HL-60 (cell line): ENCODE data around the gene DMBT1.

Source experiments
- DNase-seq, 2 experiments: peaks; one replicate each; pipeline ENCODE4 v3.0.0-alpha.2; 2010 to 2020; ENCODE audit warnings: low read depth in 1 of 2, low spot score in 1 of 2
- H3K27ac ChIP-seq: fragments of 250-450 bp; sonication (Bioruptor Pico); replicated peaks from 2 replicates; pipeline ENCODE4 v1.5.1; 2020; ENCODE audit warnings: mild to moderate bottlenecking, moderate library complexity
- H3K27me3 ChIP-seq: fragments of 250-450 bp; sonication (Bioruptor Pico); 2 replicates; pipeline ENCODE4 v1.5.1; 2021; ENCODE audit warnings: mild to moderate bottlenecking, moderate library complexity; ENCODE audit not compliant: insufficient read depth, poor library complexity, severe bottlenecking
- H3K4me3 ChIP-seq: replicated peaks from 2 replicates; pipeline ENCODE4 v1.5.1; 2011; ENCODE audit warnings: mild to moderate bottlenecking, control low read depth, low read length; ENCODE audit not compliant: insufficient read depth
- GABPA ChIP-seq: IDR thresholded peaks from 2 replicates; pipeline ENCODE4 v1.6.1; 2012; ENCODE audit warnings: low read depth
- POLR2AphosphoS5 ChIP-seq: IDR thresholded peaks from 2 replicates; pipeline ENCODE4 v1.6.1; 2012; ENCODE audit warnings: low read depth
- SPI1 ChIP-seq: IDR thresholded peaks from 2 replicates; pipeline ENCODE4 v1.6.1; 2012; ENCODE audit warnings: low read depth, mild to moderate bottlenecking, borderline replicate concordance
- TF ChIP-seq, protein P1 (sequence below): IDR thresholded peaks from 2 replicates; pipeline ENCODE4 v1.6.1; 2012; ENCODE audit warnings: low read depth; ENCODE audit not compliant: insufficient replicate concordance
- TF ChIP-seq, protein P2 (sequence below): IDR thresholded peaks from one replicate; pipeline ENCODE4 v1.5.1; 2011; ENCODE audit warnings: low read length, control low read depth, inconsistent platforms; ENCODE audit not compliant: insufficient read depth

Gene DMBT1

DNA sequence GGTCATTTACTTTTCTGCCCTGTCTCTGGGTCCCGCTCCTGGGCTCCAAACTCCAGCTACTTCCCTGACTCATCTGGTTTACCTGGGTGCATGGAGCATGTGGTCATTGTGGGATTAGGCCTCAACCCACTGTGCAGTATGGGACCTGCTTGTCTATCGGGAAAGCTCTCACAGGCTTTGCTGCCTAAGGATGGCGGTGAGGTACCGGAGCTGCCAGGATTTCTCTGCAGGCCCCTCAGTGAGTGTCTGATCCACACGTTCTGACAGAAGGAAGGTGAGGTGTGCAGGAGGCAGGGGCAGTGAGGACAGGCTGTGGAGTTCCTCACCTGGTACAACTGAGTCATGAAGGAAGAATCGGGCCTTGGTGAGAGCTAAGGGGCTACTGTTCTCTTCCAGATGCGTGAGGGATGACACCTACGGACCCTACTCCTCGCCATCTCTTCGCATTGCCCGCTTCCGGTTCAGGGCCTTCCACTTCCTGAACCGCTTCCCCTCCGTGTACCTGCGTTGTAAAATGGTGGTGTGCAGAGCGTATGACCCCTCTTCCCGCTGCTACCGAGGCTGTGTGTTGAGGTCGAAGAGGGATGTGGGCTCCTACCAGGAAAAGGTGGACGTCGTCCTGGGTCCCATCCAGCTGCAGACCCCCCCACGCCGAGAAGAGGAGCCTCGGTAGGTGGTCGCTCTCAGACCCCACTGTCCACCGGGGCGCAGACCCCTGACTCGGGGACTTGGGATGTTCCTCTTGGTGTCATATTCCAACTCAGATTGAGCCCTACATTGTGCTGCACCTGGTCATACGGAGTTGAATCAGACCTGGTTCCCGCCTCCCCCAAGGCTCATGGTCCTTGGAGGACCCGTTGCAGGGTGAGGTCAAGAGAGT lies 82.4 kb downstream of the DMBT1 start:
- no peak for TF ChIP-seq SPI1
- TF ChIP-seq GABPA = no peak
- TF ChIP-seq POLR2AphosphoS5 = no peak
- TF ChIP-seq, protein P1, sequence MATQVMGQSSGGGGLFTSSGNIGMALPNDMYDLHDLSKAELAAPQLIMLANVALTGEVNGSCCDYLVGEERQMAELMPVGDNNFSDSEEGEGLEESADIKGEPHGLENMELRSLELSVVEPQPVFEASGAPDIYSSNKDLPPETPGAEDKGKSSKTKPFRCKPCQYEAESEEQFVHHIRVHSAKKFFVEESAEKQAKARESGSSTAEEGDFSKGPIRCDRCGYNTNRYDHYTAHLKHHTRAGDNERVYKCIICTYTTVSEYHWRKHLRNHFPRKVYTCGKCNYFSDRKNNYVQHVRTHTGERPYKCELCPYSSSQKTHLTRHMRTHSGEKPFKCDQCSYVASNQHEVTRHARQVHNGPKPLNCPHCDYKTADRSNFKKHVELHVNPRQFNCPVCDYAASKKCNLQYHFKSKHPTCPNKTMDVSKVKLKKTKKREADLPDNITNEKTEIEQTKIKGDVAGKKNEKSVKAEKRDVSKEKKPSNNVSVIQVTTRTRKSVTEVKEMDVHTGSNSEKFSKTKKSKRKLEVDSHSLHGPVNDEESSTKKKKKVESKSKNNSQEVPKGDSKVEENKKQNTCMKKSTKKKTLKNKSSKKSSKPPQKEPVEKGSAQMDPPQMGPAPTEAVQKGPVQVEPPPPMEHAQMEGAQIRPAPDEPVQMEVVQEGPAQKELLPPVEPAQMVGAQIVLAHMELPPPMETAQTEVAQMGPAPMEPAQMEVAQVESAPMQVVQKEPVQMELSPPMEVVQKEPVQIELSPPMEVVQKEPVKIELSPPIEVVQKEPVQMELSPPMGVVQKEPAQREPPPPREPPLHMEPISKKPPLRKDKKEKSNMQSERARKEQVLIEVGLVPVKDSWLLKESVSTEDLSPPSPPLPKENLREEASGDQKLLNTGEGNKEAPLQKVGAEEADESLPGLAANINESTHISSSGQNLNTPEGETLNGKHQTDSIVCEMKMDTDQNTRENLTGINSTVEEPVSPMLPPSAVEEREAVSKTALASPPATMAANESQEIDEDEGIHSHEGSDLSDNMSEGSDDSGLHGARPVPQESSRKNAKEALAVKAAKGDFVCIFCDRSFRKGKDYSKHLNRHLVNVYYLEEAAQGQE = no peak
- TF ChIP-seq, protein P2, sequence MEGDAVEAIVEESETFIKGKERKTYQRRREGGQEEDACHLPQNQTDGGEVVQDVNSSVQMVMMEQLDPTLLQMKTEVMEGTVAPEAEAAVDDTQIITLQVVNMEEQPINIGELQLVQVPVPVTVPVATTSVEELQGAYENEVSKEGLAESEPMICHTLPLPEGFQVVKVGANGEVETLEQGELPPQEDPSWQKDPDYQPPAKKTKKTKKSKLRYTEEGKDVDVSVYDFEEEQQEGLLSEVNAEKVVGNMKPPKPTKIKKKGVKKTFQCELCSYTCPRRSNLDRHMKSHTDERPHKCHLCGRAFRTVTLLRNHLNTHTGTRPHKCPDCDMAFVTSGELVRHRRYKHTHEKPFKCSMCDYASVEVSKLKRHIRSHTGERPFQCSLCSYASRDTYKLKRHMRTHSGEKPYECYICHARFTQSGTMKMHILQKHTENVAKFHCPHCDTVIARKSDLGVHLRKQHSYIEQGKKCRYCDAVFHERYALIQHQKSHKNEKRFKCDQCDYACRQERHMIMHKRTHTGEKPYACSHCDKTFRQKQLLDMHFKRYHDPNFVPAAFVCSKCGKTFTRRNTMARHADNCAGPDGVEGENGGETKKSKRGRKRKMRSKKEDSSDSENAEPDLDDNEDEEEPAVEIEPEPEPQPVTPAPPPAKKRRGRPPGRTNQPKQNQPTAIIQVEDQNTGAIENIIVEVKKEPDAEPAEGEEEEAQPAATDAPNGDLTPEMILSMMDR = no peak

DNA sequence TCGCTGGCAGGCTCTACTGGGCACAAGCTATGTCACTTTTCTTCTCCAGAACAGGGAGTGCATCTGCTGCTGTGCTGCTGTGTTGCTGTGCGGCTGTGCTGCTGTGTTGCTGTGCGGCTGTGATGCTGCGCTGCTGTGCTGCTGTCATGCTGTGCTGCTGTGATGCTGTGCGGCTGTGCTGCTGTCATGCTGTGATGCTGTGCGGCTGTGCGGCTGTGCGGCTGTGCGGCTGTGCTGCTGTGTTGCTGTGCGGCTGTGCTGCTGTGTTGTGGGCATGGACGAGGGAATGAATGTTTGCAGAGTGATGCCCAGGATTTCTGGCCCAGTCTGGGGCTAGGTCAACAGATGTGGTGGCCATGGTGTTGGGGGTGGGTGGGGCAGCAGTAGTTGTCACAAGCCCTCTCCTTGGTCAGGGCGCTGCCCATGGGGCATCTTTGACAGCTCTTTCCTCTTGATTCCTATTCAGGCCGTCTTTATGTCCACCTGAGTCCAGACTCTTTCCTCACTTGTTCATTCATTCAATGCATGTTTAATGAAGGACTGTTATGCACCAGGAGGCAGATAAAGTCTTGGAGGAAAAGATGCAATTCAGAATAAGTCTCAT lies 83.5 kb downstream of the DMBT1 start:
- TF ChIP-seq GABPA = no peak
- no peak for TF ChIP-seq SPI1
- no peak for TF ChIP-seq POLR2AphosphoS5
- TF ChIP-seq, protein P2 = no peak
- TF ChIP-seq, protein P1 = no peak
- no peak overlapping the region for H3K4me3 ChIP-seq
- H3K27me3 ChIP-seq = no peaks in the 10 kb centered on the region
- H3K27ac ChIP-seq = no peak overlapping the region
- DNase-seq = no peak

More for the DNA sequence above, 82.4 kb downstream of the DMBT1 start:
- Histone ChIP-seq H3K27ac (no peak overlapping the region), H3K4me3 (no peak overlapping the region), H3K27me3 (no peaks in the 10 kb centered on the region)
- no peak for DNase-seq

DNA sequence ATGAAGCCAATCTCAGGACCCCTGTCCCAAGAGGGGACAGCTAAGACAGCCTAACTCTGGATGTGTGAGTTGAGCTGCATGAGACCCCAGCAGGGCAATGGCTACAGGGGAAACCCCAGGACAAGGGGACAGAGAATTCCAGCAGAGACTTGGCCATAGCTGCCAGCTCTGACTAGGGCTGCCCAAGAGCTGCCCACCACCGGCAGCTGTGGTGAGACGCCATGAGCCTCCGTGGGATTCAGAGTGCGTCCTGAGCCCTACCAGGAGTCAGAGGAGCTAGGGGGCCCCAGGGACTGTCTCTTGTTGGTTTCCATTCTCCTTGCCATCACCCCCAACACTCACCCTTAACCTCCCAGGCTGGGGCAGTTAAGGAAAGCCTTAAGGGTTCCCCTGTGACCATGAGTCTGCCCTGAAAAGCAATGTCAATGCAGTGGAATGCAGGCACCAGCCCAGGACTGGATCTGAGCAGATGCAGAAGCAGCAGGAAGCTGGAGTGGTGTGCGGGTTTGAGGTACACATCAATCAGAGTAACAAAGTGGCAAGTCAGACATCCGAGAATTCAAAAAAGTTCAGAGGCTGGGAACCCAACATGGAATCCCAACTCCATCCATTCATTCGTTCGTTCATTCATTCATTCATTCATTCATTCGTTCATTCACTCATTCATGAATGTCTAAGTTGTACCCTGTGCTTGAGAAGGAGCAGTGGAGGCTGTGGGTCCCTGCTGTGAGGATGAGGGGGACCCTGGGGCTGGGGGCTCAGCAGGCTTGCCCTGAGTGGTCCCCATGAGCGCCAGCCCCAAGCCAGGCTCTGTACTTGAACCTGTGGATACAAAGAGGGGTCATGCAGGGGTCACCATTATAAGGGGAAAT lies 86.2 kb downstream of the DMBT1 start:
- Histone ChIP-seq H3K27me3 (no peaks in the 10 kb centered on the region), H3K27ac (no peak overlapping the region), H3K4me3 (no peak overlapping the region)
- TF ChIP-seq GABPA = no peak
- no peak for TF ChIP-seq POLR2AphosphoS5
- TF ChIP-seq, protein P2 = no peak
- TF ChIP-seq, protein P1 = no peak
- no peak for TF ChIP-seq SPI1
- DNase-seq = no peak
